ENCODE measurements around the gene BPIFB3.

Gene BPIFB3

DNA sequence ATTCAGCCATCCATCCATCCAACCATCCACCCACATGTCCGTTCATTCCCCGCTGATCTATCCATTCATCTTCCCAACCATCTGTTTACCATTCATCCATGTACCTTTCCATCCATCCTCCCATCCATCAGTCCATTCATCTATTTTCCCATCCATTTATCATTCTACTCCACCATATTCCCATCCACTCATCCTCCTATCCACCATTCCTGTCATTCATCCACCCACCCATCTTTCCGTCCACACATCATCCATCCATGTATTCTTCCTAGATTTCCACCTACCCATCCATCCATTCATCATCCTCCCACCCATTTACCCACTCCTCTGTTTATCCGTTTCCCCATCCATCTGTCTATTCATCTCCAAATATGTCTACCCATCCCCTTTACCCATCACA, 15.5 kb upstream of the BPIFB3 start:
- no peak overlapping the region for H3K27ac ChIP-seq (ENCODE audit: extremely low read depth, low read depth, low read length)
- H3K4me3 ChIP-seq (ENCODE audit: low read depth, low read length): no peak overlapping the region
- POLR2A ChIA-PET: no interaction called here
- H3K4me1 ChIP-seq (ENCODE audit: control insufficient read depth, insufficient read depth, low read length): no peaks in the 10 kb centered on the region
- H3K9me3 ChIP-seq (ENCODE audit: control insufficient read depth, insufficient read depth, low read depth, low read length): no peaks in the 10 kb centered on the region
- TF ChIP-seq ZFHX2 (tag by site-specific recombination; conservative IDR thresholded peaks at IDR 0.05): peak; percentile 47
- TF ChIP-seq ZNF366 (tag by site-specific recombination; conservative IDR thresholded peaks at IDR 0.05): peak; percentile 71
- peak; percentile 9; the same call in 1 of the 2 replicates for TF ChIP-seq ZNF311 (tag by site-specific recombination; IDR thresholded peaks at IDR 0.05; ENCODE audit: borderline replicate concordance)
- peak; percentile 85 for TF ChIP-seq EGR2 (tag by site-specific recombination; IDR thresholded peaks at IDR 0.05; ENCODE audit: low read depth)
- TF ChIP-seq ZBTB17 (tag by site-specific recombination; IDR thresholded peaks at IDR 0.05): peak; percentile 66; the same call in 1 of the 2 replicates
- TF ChIP-seq, protein P1, sequence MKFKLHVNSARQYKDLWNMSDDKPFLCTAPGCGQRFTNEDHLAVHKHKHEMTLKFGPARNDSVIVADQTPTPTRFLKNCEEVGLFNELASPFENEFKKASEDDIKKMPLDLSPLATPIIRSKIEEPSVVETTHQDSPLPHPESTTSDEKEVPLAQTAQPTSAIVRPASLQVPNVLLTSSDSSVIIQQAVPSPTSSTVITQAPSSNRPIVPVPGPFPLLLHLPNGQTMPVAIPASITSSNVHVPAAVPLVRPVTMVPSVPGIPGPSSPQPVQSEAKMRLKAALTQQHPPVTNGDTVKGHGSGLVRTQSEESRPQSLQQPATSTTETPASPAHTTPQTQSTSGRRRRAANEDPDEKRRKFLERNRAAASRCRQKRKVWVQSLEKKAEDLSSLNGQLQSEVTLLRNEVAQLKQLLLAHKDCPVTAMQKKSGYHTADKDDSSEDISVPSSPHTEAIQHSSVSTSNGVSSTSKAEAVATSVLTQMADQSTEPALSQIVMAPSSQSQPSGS (tag by site-specific recombination; IDR thresholded peaks at IDR 0.05; ENCODE audit: low read depth): no peak
- no peaks in the 10 kb centered on the region for H3K36me3 ChIP-seq (ENCODE audit: control insufficient read depth in 2 of 2, insufficient read depth in 1 of 2, low read length in 2 of 2)
- CTCF ChIA-PET: no interaction called here

DNA sequence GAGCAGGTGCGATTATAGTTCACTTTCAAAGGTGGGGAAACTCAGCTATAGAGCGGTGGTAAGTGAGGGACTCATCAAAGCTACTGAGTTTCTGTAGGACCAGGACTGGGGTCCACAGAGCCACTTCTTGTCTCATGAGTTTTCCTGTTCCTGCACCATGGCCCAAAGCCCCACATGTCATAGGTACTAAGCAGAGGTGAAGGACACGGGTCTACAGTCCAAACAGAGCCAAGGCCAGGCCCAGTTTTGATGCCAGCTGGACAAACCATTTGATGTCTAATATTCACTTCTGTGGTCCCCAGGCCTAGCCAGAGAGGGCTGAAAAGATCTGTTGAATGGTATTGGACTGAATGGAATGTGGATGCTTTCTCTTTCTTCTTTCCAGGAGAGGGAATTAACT, 11.3 kb upstream of the BPIFB3 start:
- Histone ChIP-seq H3K4me1 (ENCODE audit: control insufficient read depth, insufficient read depth, low read length) (no peaks in the 10 kb centered on the region), H3K27ac (ENCODE audit: extremely low read depth, low read depth, low read length) (no peak overlapping the region), H3K4me3 (ENCODE audit: low read depth, low read length) (no peak overlapping the region), H3K9me3 (ENCODE audit: control insufficient read depth, insufficient read depth, low read depth, low read length) (no peaks in the 10 kb centered on the region), H3K36me3 (ENCODE audit: control insufficient read depth in 2 of 2, insufficient read depth in 1 of 2, low read length in 2 of 2) (no peaks in the 10 kb centered on the region)
- ChIA-PET POLR2A (no interaction called here), CTCF (interaction anchor here (0.5 to 1.2 kb wide), 4 partner anchors 13 to 250 kb away, joined by 3 to 4 read pairs (median 3); no protein-coding TSS in a partner anchor)
- TF ChIP-seq ZNF664 (tag by site-specific recombination; IDR thresholded peaks at IDR 0.05) (no peak), KLF8 (tag by site-specific recombination; IDR thresholded peaks at IDR 0.05) (no peak), ZNF114 (tag by site-specific recombination; IDR thresholded peaks at IDR 0.05) (no peak), ZNF132 (tag by site-specific recombination; IDR thresholded peaks at IDR 0.05; ENCODE audit: borderline replicate concordance) (no peak)

DNA sequence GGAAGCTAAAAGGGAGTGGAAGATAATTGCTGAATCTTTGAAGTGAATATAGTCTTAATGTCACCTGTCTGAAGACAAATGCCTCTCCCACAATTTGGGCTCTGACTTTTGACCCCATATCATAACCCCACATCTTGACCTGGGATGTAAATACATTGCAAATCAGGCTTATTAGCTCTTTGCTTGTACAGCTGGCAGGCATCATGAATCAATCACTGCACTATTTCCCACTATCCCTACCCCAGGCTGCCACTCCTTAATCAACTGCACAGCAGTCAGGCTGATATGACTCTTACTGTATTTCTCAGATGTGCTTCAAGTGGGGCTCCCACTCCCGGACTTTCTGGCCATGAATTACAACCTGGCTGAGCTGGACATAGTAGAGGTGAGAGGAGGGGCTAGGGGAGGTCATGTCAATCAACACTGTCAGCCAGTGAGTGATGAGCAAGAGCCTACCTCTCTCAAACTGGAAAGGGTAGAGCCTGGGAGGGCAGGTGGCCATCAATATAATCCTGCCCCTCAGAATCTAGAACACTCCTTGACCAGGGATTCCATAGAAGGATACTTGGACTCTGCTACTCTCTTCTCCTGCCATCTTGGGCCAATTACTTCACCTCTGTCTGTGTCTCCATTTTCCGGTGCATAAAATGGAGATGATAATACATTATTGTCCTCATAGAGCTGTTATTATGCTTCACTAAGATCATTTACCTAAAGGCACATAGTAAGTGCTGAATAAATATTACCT, 10.5 kb upstream of the BPIFB3 start:
- Histone ChIP-seq H3K9me3 (ENCODE audit: control insufficient read depth, insufficient read depth, low read depth, low read length) (no peaks in the 10 kb centered on the region), H3K27ac (ENCODE audit: extremely low read depth, low read depth, low read length) (no peak overlapping the region), H3K4me3 (ENCODE audit: low read depth, low read length) (no peak overlapping the region), H3K4me1 (ENCODE audit: control insufficient read depth, insufficient read depth, low read length) (no peaks in the 10 kb centered on the region), H3K36me3 (ENCODE audit: control insufficient read depth in 2 of 2, insufficient read depth in 1 of 2, low read length in 2 of 2) (no peaks in the 10 kb centered on the region)
- TF ChIP-seq PRDM1 (tag by site-specific recombination; IDR thresholded peaks at IDR 0.05) (no peak), ZBTB17 (tag by site-specific recombination; IDR thresholded peaks at IDR 0.05) (peak; percentile 58)
- ChIA-PET CTCF (interaction anchor here (0.5 to 0.7 kb wide), 2 partner anchors 37 to 141 kb away, joined by 3 read pairs; no protein-coding TSS in a partner anchor), POLR2A (no interaction called here)

DNA sequence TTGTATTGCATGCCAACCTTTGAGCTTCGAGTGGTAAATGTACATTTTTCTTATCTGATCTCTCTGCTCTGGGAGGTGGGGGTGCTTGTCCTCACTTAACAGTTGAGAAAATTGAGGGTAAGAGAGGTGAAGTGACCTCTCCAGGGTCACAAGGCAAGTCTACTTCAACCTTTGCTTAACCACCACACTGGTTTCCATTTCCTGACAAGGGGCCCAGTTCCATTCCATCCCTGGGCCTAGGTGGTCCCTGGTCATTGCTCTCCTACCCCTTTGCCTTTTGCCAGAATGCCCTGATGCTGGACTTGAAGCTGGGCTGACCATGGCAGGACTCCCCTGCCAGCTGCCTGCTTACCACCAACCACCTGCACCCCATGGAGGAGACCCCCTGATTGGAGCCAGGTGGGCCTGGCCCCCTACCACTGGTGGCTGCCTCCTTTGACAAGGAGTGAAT, 9.9 kb upstream of the BPIFB3 start:
- no peaks in the 10 kb centered on the region for H3K36me3 ChIP-seq (ENCODE audit: control insufficient read depth in 2 of 2, insufficient read depth in 1 of 2, low read length in 2 of 2)
- TF ChIP-seq YY1 (tag by site-specific recombination; IDR thresholded peaks at IDR 0.05) (no peak), ZNF324 (tag by site-specific recombination; IDR thresholded peaks at IDR 0.05) (no peak), SALL2 (tag by site-specific recombination; IDR thresholded peaks at IDR 0.05; ENCODE audit: borderline replicate concordance) (no peak), ZNF791 (tag by site-specific recombination; IDR thresholded peaks at IDR 0.05) (no peak), ZNF701 (tag by site-specific recombination; IDR thresholded peaks at IDR 0.05) (no peak), KLF9 (tag by site-specific recombination; IDR thresholded peaks at IDR 0.05; ENCODE audit: low read depth) (no peak), ZNF830 (tag by site-specific recombination; IDR thresholded peaks at IDR 0.05; ENCODE audit: low read depth) (no peak), ZNF266 (tag by site-specific recombination; IDR thresholded peaks at IDR 0.05; ENCODE audit: low read depth) (no peak), ZNF138 (tag by site-specific recombination; IDR thresholded peaks at IDR 0.05; ENCODE audit: borderline replicate concordance) (no peak), ZNF560 (tag by site-specific recombination; IDR thresholded peaks at IDR 0.05; ENCODE audit: borderline replicate concordance) (no peak), TRIM28 (IDR thresholded peaks at IDR 0.05; ENCODE audit: borderline replicate concordance, low read length) (no peak)
- TF ChIP-seq, protein P2, sequence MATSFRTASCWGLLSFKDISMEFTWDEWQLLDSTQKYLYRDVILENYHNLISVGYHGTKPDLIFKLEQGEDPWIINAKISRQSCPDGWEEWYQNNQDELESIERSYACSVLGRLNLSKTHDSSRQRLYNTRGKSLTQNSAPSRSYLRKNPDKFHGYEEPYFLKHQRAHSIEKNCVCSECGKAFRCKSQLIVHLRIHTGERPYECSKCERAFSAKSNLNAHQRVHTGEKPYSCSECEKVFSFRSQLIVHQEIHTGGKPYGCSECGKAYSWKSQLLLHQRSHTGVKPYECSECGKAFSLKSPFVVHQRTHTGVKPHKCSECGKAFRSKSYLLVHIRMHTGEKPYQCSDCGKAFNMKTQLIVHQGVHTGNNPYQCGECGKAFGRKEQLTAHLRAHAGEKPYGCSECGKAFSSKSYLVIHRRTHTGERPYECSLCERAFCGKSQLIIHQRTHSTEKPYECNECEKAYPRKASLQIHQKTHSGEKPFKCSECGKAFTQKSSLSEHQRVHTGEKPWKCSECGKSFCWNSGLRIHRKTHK (tag by site-specific recombination; IDR thresholded peaks at IDR 0.05): no peak
- TF ChIP-seq, protein P3, sequence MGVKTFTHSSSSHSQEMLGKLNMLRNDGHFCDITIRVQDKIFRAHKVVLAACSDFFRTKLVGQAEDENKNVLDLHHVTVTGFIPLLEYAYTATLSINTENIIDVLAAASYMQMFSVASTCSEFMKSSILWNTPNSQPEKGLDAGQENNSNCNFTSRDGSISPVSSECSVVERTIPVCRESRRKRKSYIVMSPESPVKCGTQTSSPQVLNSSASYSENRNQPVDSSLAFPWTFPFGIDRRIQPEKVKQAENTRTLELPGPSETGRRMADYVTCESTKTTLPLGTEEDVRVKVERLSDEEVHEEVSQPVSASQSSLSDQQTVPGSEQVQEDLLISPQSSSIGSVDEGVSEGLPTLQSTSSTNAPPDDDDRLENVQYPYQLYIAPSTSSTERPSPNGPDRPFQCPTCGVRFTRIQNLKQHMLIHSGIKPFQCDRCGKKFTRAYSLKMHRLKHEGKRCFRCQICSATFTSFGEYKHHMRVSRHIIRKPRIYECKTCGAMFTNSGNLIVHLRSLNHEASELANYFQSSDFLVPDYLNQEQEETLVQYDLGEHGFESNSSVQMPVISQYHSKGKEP (tag by site-specific recombination; IDR thresholded peaks at IDR 0.05): no peak
- no peak overlapping the region for H3K4me3 ChIP-seq (ENCODE audit: low read depth, low read length)
- H3K27ac ChIP-seq (ENCODE audit: extremely low read depth, low read depth, low read length): no peak overlapping the region
- H3K4me1 ChIP-seq (ENCODE audit: control insufficient read depth, insufficient read depth, low read length): no peaks in the 10 kb centered on the region
- ChIA-PET CTCF (interaction anchor here (0.6 to 0.7 kb wide), 2 partner anchors 13 to 142 kb away, joined by 3 to 5 read pairs; no protein-coding TSS in a partner anchor), POLR2A (no interaction called here)
- H3K9me3 ChIP-seq (ENCODE audit: control insufficient read depth, insufficient read depth, low read depth, low read length): no peaks in the 10 kb centered on the region

Measured in HEK293 (cell line).